Measurements from ENCODE around the gene CRYBB2.
"Not testable (repeated sequence)": the region's sequence is repeated elsewhere in the genome, so short reads cannot be mapped to it uniquely, and the experiment has no call there.

The CRYBB2 gene, protein sequence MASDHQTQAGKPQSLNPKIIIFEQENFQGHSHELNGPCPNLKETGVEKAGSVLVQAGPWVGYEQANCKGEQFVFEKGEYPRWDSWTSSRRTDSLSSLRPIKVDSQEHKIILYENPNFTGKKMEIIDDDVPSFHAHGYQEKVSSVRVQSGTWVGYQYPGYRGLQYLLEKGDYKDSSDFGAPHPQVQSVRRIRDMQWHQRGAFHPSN

GRCh38 chr22:25219211-25219689 lies at the start of gene CRYBB2:
Gene CRYBB2, plus strand, starts transcription at chr22:25219639. Its CDS starts 1,791 bp downstream, at chr22:25221430.
- no peak for DNase-seq

DNA sequence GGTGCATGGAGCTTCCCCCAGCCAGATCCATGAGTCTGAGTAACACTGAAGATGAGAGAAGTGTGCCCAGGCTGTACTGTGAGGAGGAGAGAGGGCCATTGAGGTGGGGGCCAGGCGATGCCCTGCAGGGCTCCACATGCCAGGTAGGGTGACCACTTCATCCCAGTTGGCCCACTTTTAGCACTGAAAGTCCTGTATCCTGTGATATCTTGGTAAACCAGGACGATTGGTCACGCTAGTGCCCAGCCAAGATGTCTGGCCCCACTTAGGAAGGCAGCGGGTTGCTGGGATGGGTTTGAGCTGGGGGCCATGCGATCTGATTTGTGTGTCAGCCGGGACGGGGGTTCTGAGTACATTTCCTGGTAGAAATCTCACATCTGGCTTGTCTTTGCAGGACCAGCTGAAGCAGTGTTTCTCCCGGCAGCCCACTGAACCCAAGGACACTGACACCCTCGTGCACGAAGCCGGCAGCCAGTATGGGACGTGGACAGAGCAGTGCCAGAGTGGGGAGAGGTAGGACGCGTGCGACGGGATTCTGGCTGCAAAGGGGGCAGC lies 48.9 kb upstream of the CRYBB2 start:
- DNase-seq = no peak

DNA sequence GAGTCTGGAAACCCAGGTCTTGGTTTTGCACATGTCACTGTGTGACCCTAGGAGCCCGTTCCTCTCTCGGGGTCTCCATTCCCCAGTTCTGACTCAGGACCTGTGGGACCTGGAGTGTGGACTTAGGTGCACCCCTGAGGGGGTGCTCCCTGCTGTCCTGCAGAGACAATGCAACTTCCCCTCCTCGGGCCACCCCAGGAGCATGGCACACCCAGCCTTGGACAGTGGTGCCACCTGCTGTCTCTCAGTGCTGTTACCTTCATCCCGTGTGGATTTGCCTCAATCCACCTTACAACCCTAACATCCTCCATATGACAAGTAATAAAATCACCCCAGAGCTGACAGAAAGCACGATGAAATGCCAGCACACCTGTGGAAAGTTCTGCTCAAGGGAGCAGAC lies 47.3 kb upstream of the CRYBB2 start:
- no peak for DNase-seq

- no peak for DNase-seq
Observed at GRCh38 chr22:25174156-25174887, 45.1 kb upstream of the CRYBB2 start.

DNA sequence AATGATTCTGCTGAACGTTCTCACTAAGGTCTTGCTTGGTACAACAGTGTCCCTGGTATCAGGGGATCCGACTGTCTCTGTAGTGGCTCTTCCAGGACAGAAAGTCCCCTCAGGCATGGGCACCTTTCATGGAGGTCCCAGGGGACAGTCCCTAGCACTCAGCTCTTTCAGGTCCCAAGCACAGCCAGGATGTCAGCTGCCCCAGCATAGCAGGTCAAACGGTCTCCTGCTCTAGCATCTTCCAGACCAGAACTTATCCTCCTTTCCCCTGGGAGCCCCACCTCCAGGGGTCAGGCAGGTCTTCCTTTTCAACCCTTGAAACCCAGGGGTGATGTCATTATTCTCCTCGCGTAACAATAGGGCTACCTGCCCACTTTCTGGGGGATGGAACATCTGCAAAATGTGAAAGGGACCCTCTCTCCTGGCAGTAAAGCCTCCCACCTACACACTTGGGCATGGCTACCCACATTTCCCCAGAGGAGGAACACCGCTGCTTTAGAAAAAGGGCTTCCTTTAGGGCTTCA lies 44.5 kb upstream of the CRYBB2 start:
- DNase-seq = no peak

GRCh38 chr22:25176175-25176574 lies 43.3 kb upstream of the CRYBB2 start:
- DNase-seq = no peak

DNA sequence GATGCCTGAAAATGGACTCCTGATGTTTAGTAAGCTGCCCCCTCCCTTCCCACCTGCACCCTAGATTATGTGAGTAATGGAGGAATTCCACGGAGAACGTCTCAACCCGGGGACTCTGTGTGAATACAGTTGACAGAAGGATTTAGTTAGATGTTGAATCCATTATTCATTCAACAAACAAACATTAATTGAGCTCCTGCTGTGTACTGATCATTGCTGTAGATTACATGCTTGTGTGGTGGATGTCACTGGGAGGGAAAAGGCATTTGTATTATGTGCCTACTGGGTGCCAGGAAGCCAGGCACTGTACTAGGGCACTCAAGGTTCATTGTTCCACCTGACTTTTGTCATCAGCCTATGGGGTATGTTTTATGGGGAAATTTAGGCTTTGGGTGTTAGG lies 42.6 kb upstream of the CRYBB2 start:
- no peak for DNase-seq

DNA sequence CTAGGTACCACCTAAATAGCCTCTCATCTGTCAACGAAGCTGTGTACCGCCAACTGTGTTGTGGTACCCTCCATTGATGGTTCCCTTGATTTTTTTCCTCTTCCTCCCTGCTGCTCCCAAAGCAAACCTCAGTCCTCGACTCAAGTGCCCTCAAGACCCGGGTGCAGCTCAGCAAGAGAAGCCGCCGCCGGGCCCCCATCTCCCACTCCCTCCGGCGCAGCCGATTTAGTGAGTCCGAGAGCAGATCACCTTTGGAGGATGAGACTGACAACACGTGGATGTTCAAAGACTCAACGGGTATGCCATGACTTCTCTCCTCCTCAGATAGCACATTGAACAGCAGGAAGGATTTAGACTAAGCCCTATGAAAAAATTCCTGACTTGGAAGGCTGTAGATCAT lies 42.2 kb upstream of the CRYBB2 start:
- DNase-seq = no peak

- no peak for DNase-seq
Observed at GRCh38 chr22:25177895-25178294, 41.5 kb upstream of the CRYBB2 start.

- not testable (repeated sequence) for DNase-seq
Observed at GRCh38 chr22:25178348-25178747, 41.1 kb upstream of the CRYBB2 start.

GRCh38 chr22:25178869-25179631 lies 40.4 kb upstream of the CRYBB2 start:
- not testable (repeated sequence) for DNase-seq

GRCh38 chr22:25182131-25183110 lies 37.0 kb upstream of the CRYBB2 start:
- no peak for DNase-seq

DNA sequence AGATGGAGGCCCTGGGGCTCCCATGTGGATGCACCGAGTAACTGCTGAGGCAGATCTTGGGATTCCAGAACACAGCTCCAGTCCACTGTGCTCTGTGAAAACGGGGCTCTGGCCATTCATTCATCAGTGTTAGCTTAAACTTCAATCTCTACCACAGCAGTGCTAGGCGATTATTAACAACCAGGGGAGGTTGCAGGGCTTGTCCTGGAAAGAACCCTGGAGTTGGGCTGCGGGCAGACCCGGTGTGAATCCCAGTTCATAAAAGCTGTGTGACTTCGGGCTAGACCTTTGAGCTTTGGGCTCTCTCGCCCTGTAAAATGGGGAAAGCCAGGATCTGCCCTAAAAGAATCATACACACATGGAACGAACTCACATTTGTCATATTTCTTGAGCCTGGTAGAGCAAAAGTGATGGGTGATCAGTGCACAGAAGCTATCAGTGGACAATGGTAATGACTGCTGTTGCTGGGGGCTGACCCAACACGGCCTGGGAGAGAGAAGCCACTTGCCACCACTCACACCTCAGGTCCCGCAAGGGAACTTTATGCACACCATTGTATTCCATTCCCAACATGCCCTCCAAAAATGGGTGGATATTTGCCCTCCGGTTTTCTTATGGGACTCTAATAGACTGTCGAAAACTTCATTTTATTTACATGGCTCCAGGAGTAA lies 35.4 kb upstream of the CRYBB2 start:
- no peak for DNase-seq

DNA sequence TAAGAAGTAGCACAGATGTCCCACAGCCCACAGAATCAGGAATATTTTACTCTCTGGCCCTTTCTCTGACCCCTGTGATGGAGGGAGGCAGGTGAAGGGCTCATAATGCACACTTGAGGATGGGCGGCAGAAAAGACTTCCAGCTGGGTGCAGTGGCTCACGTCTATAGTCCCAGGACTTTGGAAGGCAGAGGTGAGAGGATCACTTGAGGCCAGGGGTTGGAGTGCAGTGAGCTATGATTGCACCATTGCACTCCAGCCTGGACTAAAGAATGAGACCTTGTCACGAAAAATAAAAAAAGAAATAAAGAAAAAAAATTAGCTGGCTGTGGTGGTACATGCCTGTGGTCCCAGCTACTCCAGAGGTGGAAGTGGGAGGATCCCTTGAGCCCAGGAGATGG lies 33.3 kb upstream of the CRYBB2 start:
- DNase-seq = no peak

- no peak for DNase-seq
Observed at GRCh38 chr22:25187469-25187868, 32.0 kb upstream of the CRYBB2 start.

DNA sequence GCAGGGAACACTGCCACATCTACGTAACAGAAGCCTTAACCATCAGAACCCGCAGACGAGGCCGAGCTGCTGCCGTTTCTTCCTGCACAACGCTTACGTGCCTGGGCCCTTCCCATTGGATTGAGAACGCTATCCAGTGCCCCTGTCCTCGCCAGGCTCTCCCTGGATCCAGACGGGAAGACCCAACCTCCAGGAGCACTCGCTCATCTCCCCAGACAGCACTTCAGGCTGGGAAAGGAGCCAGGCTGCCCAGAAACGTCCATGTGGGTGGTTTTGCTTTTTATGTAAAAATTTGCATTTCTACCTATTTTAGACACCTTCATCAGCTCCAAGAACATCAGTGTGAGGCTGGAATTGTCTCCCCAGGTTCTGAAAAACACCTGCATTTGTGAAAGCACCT lies 27.0 kb upstream of the CRYBB2 start:
- no peak for DNase-seq

GRCh38 chr22:25193130-25193529 lies 26.3 kb upstream of the CRYBB2 start:
- DNase-seq = no peak

- DNase-seq = no peak
Observed at GRCh38 chr22:25193548-25193947, 25.9 kb upstream of the CRYBB2 start.

DNA sequence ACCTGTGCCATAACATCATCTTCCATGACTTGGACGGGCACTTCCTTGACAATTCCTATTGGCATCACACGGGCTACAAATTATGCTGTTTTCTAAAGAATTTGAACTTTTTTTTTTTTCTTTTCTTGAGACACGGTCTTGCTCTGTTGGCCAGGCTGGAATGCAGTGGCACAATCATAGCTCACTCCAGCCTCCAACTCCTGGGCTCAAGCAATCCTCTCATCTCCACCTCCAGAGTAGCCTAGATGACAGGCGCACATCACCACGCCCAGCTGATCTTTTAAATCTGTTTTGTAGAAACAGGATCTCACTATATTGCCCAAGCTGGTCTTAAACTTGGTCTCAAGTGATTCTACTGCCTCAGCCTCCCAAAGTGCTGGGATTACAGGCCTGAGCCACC lies 23.1 kb upstream of the CRYBB2 start:
- DNase-seq = no peak

DNA sequence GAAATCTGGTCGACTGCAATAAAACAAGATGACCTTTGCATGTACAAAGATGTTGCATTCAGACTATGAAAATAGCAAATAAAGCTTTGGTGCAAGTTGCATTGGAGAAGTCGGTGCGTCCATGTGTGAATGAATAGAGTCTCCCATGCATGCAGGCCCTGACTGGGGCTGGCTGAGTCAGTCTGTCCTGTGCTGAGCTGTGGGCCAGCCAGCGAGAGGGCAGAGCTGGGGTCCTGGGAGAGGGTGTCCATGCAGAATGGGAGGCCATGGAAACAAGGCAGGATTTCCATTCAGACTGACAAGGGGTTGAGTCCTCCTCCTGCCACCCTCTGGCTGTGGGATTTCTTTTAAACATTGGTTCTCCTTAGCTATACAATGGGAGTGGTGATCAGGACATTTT lies 22.1 kb upstream of the CRYBB2 start:
- DNase-seq = no peak

GRCh38 chr22:25199731-25200520 lies 19.5 kb upstream of the CRYBB2 start, which contains the start of gene CRYBB3:
Gene CRYBB3, plus strand, starts transcription at chr22:25199858. Its CDS starts 1,539 bp downstream, at chr22:25201397.
- no peak for DNase-seq
